Loucy (cell line): Measurements from ENCODE around the gene PHACTR1.

ENCODE experiments used
- H2AFZ ChIP-seq: fragments of 200-600 bp; sonication (generic); 2 replicates; pipeline ENCODE4 v1.6.0; 2016; ENCODE audit warnings: antibody characterized with exemption, mild to moderate bottlenecking, low read length, moderate library complexity
- H3F3A ChIP-seq: fragments of 200-600 bp; 2 replicates; pipeline ENCODE4 v1.6.0; 2016; ENCODE audit warnings: antibody characterized with exemption, low read depth, mild to moderate bottlenecking
- H3K27me3 ChIP-seq: fragments of 200-600 bp; sonication (generic); 2 replicates; pipeline ENCODE4 v1.6.1; 2014; ENCODE audit warnings: low read length, mild to moderate bottlenecking; ENCODE audit not compliant: insufficient read depth, poor library complexity, severe bottlenecking
- H3K36me3 ChIP-seq: fragments of 200-600 bp; sonication (generic); 2 replicates; pipeline ENCODE4 v1.6.1; 2016; ENCODE audit warnings: low read length; ENCODE audit not compliant: insufficient read depth
- H3K4me1 ChIP-seq: fragments of 200-600 bp; sonication (generic); 2 replicates; pipeline ENCODE4 v1.5.1; 2014; ENCODE audit warnings: low read length, mild to moderate bottlenecking; ENCODE audit not compliant: insufficient read depth, poor library complexity, severe bottlenecking
- H3K4me2 ChIP-seq: fragments of 200-600 bp; sonication (generic); 2 replicates; pipeline ENCODE4 v1.6.0; 2014; ENCODE audit warnings: antibody characterized with exemption, low read length, low read depth, mild to moderate bottlenecking; ENCODE audit not compliant: poor library complexity, severe bottlenecking
- H3K4me3 ChIP-seq: fragments of 200-600 bp; sonication (generic); 2 replicates; pipeline ENCODE4 v1.5.1; 2014; ENCODE audit warnings: low read length, mild to moderate bottlenecking, mixed read lengths; ENCODE audit not compliant: poor library complexity, severe bottlenecking
- H3K79me2 ChIP-seq: fragments of 200-600 bp; sonication (generic); 2 replicates; pipeline ENCODE4 v1.6.1; 2014; ENCODE audit warnings: low read length; ENCODE audit not compliant: insufficient read depth
- H3K9ac ChIP-seq: fragments of 200-600 bp; sonication (generic); 2 replicates; pipeline ENCODE4 v1.6.0; 2014; ENCODE audit warnings: mild to moderate bottlenecking, low read depth, low read length, moderate library complexity; ENCODE audit not compliant: poor library complexity, severe bottlenecking
- H3K9me2 ChIP-seq: fragments of 200-600 bp; sonication (generic); replicated peaks from 2 replicates; pipeline ENCODE4 v1.6.1; 2016; ENCODE audit warnings: low read depth, low read length, mixed read lengths
- H3K9me3 ChIP-seq: fragments of 200-600 bp; sonication (generic); 2 replicates; pipeline ENCODE4 v1.6.1; 2014; ENCODE audit warnings: mild to moderate bottlenecking, antibody characterized with exemption, low read length, low read depth; ENCODE audit not compliant: insufficient read depth
- H4K20me1 ChIP-seq: fragments of 200-600 bp; sonication (generic); 2 replicates; pipeline ENCODE4 v1.6.0; 2014; ENCODE audit warnings: antibody characterized with exemption, low read length, mild to moderate bottlenecking; ENCODE audit not compliant: insufficient read depth, poor library complexity, severe bottlenecking
- CTCF ChIP-seq: fragments of 200-600 bp; sonication (generic); conservative IDR thresholded peaks from 2 replicates; pipeline ENCODE4 v1.5.1; 2014; ENCODE audit warnings: mild to moderate bottlenecking, antibody characterized with exemption, low read length
- EZH2phosphoT487 ChIP-seq: fragments of 200-600 bp; IDR thresholded peaks from 2 replicates; pipeline ENCODE4 v1.6.1; 2018; ENCODE audit warnings: antibody characterized with exemption, mild to moderate bottlenecking, moderate library complexity, borderline replicate concordance

Gene PHACTR1

GRCh38 chr6:13263669-13264068 lies 547.1 kb downstream of the PHACTR1 start:
- H2AFZ ChIP-seq, result no peak overlapping the region
- no peak overlapping the region for H3K4me3 ChIP-seq
- H4K20me1 ChIP-seq, result no peaks in the 10 kb centered on the region
- no peaks in the 10 kb centered on the region for H3K9me3 ChIP-seq
- peaks cover 10% of the 10 kb centered on the region for H3K4me1 ChIP-seq
- no peak overlapping the region for H3K9ac ChIP-seq
- H3K9me2 ChIP-seq, result no peaks in the 10 kb centered on the region
- H3F3A ChIP-seq, result no peaks in the 10 kb centered on the region
- no peaks in the 10 kb centered on the region for H3K36me3 ChIP-seq
- no peak for TF ChIP-seq CTCF
- no peak for TF ChIP-seq EZH2phosphoT487
- H3K4me2 ChIP-seq, result no peak overlapping the region
- no peaks in the 10 kb centered on the region for H3K27me3 ChIP-seq
- no peaks in the 10 kb centered on the region for H3K79me2 ChIP-seq

- Histone ChIP-seq H3K9me3 (no peaks in the 10 kb centered on the region), H3K4me1 (no peaks in the 10 kb centered on the region), H3K27me3 (no peaks in the 10 kb centered on the region), H4K20me1 (no peaks in the 10 kb centered on the region), H3K4me3 (no peak overlapping the region), H3K9me2 (no peaks in the 10 kb centered on the region), H3K4me2 (no peak overlapping the region), H3K36me3 (no peaks in the 10 kb centered on the region), H3K79me2 (no peaks in the 10 kb centered on the region), H3K9ac (no peak overlapping the region), H3F3A (no peaks in the 10 kb centered on the region), H2AFZ (no peak overlapping the region)
- no peak for TF ChIP-seq EZH2phosphoT487
- TF ChIP-seq CTCF, result no peak
Observed at GRCh38 chr6:13267142-13267651, 550.6 kb downstream of the PHACTR1 start.

- H3K36me3 ChIP-seq, result no peaks in the 10 kb centered on the region
- H3K27me3 ChIP-seq, result no peaks in the 10 kb centered on the region
- H3K9me3 ChIP-seq, result no peaks in the 10 kb centered on the region
- TF ChIP-seq CTCF (no peak), EZH2phosphoT487 (no peak)
- no peaks in the 10 kb centered on the region for H3F3A ChIP-seq
- no peaks in the 10 kb centered on the region for H3K79me2 ChIP-seq
- no peak overlapping the region for H3K9ac ChIP-seq
- no peaks in the 10 kb centered on the region for H4K20me1 ChIP-seq
- H3K4me1 ChIP-seq, result no peaks in the 10 kb centered on the region
- no peak overlapping the region for H3K4me2 ChIP-seq
- H2AFZ ChIP-seq, result no peak overlapping the region
- H3K4me3 ChIP-seq, result no peak overlapping the region
- H3K9me2 ChIP-seq, result no peaks in the 10 kb centered on the region
Observed at GRCh38 chr6:13268913-13269518, 552.4 kb downstream of the PHACTR1 start.
